ENCODE results near the gene CCDC92B.
A peak's percentile ranks its signal among the peaks of the same experiment; 100 is the strongest.

The CCDC92B gene

DNA sequence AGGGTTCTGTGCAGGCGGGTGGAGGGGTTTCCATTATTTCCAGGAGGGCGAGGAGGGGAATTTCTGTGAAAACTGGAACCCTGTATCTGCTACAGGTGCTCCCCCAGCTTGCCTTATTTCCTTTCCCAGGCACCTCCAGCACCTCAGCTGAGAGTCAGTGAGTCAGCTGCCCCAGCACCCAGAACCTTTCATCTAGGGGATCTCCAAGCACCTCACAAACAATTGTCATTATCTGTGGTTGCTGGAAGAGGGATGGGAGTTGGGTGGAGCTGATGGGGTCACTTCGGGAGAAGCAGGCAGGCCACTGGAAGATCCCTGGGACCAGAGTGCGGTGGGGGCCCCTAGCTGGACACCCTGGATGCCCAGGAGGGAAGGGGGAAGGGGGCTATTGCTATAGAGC is 27.8 kb downstream of the CCDC92B start:
- DNase-seq (ENCODE audit: low spot score): no peak

DNA sequence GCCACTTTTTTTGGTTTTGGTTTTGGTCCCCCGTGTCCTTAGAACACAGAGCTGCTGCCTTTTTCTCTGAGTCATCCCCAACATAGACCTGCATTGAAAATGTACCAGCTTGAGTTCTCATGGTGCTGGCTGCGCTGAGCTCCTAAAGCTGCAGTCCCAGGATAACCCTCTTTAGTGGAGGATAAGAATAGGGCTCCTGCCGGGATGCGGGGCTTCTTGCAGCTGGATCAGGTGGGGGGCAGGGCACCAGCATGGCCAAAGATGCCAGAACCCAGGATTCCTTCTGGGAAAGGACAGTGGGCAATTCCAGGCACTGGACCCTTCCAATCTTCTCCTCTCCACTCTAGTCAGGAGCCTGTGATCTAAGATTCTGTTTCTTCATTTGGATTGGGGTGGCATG is 29.6 kb downstream of the CCDC92B start:
- DNase-seq (ENCODE audit: low spot score): no peak

DNA sequence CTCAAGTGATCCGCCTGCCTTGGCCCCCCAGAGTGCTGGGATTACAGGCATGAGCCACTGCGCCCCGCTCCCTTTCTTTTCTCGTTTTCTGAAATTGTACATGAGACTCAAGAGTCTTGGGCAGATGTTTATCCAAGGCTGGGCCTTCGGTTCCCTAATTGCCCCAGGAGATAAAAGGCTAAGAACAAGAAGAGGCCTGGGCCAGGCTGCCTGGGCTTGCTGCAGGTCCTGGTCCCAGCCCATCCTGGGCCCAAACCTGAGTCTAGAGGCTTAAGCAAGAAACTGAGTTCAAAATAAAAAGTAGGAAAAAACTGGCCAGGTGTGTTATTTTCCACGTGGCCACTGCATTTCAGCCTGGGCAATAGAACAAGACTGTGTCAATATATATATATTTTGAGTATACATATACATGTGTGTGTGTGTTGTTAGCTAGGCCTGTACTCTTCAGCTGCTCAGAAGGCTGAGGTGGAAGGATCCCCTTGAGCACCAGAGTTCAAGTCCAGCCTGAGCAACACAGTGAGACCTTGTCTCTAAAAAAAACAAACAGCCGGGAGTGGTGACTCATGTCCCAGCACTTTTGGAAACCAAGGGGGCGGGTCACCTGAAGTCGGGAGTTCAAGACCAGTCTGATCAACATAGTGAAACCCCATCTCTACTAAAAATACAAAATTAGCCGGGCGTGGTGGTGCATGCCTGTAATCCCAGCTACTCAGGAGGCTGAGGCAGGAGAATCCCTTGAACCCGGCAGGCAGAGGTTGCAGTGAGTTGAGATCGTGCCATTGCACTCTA is 31.1 kb downstream of the CCDC92B start:
- no peak for DNase-seq (ENCODE audit: low spot score)

DNA sequence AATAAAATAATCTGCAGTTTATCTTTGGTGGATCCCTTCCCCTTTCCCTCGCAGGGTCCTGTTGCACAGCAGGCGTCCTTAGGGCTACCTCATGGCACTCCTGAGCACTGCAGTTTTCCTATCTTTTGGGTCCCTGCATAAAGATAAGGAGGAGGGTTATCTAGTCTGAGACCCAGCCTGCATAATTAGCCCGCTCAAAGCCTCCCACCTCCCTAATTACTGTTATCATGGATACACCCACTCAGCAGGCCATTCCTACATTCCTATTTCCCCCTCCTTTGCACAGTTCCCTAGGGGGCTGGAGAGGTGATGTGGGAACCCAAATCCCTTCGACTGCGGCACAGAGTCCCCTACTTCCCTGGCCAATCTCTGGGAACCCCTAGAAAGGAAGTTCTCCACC is 32.8 kb downstream of the CCDC92B start:
- DNase-seq (ENCODE audit: low spot score): no peak

DNA sequence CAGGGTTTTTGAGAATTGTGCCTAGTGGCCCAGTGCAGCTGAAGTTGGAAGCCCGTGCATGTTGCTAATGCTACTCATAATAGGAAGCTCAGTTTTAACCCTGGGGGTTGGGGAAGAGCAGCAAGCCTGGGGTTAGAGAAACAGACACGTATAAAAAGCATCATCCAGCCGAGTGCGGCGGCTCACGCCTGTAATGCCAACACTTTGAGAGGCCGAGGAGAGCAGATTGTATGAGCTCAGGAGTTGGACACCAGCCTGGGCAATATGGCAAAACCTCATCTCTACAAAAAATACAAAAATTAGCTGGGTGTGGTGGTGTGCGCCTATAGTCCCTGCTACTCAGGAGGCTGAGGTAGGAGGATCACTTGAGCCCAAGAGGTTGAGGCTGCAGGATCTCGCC is 35.6 kb downstream of the CCDC92B start:
- DNase-seq (ENCODE audit: low spot score): no peak

DNA sequence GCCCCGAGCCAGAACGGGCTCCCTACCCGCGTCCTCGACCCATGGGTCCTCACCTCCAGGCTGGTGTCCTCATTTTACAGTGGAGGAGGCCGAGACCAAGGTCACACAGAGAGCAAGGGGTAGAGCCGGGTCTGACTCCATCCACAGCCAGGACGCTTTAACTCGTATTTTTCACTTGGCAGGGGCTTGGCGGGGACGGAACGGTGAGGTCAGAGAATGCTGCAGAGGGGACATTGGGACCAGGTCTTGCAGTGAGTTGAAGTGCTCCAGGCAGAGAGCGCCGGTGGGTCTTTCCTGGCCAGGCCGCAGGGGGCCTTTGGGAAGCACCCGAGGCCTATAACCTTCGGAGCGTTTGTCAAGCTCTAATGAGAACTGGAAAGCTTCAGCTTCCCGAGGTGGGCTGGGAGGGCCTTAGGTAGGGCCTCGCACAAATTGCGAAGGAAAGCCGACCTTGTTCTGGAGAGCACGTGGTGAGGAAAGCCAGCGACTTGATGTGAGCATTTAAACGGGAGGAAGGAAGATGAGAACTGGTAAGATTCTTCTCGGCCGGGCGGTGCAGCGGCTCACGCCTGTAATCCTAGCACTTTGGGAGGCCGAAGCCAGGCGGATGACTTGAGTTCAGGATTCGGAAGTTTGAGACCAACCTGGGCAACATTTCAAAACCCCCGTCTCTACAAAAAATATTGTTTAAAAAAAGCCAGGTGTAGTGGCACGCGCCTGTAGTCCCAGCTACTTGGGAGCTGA is 37.0 kb downstream of the CCDC92B start:
- DNase-seq (ENCODE audit: low spot score): no peak

DNA sequence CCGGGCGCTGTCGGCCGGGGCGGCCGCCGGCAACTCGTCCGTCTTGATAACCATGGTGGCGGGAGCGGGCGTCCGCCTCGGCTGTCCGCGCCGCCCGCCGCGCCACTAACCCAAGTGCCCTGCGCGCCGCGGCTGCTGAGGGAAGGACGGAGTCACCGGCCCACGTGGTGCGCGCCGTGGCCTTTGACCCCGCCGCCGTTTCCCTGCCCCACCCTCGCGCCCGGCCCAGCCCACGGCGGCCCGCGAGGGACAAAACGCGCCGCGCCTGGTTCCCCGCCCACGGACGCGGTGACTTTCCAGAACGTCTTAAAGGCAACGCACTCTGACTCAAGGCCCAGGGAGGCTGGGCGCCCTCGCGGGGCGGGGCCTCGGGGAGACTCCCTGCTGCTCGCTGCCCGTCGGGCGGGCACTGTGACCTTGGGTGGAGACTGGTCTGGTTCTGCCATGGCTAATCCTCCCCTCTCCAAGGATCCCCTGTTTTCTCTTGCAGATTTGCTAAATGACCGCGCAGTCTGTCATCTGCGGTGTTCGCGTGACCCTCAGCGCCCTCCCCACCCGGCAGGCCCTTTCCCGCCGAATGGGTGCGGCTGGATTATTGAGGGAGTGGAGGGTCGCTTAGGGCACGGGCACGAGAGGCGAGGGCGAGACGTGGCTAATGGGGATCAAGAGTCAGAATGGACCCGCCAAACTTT is 37.7 kb downstream of the CCDC92B start, which contains the start of gene CLUH:
Gene CLUH, minus strand, starts transcription at position 157 of the 692 bp plus-strand sequence. Its CDS starts 103 bp downstream, at position 54.
- peak; percentile 95 for DNase-seq (ENCODE audit: low spot score)

DNA sequence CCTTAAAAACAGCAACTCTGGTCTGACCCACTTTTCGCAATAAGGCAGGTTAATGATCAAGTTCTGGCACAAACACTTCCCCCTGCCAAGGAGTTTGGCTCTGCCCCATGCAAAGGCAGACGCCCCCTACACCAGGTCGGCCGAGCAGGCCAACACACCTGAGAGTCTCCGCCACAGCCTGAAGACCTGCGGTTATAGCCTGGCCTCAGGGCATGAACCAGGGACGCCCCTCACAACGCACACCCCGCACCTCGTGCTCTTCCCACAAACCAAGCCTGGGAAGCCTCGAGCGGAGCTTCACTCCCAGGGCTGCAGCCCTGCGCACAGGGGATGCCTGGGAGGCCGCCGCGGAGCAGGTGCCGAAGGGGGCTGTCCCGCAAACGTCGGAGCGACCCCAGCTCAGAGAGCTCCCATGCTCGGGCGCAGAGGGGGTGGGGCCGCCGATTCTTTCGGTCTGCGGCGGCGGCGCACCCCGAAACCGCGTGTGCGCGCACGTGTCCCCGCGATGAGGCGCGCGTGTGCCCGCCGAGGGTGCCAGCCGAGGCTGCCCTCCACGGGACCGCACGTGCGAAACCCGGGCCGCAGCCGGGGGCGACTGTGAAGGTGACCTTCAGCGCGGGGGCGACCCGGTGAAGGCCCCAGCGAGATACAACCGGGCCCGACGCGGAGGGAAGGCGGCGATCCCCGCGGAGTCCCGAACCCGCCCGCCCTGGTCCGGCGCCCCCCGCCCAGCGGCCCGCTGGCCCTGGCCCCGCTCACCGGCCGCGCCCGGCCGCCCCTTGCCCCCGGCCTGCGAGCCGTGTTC is 38.4 kb downstream of the CCDC92B start:
- no peak for DNase-seq (ENCODE audit: low spot score)

DNA sequence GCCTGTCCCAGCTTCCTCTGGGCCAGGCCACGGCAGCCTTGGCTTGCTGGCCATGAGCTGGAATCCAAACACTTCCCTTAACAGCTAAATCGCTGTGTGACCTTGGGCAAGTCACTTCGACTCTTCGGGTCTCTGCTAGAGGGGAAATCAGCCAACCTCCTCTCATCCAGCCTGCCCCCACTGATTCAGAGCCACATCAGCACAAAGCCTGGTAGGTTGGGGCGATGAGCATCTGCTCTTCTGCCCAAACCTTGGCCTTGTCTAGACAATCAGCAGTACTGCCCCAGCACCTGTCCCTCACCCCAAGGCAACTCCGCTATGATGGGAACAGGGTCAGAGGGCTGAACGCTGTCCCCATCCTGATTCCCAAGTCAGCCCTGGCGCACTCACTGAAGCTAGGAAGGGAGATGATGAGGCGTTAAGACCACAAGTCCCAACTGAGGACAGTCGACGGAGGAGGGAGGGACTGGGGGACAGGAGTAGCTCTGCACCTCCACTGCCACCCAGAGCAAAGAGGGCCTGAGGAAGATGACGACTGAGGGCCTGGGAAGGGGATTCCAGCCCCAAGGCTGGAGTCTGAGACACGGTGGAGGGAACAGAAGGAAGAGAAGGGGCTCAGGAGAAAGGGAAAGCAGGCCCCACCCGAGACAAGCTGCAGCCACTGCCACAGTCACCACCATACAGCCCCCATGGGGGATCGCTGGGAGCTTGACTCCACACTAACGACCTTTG is 39.2 kb downstream of the CCDC92B start:
- DNase-seq (ENCODE audit: low spot score): no peak

DNA sequence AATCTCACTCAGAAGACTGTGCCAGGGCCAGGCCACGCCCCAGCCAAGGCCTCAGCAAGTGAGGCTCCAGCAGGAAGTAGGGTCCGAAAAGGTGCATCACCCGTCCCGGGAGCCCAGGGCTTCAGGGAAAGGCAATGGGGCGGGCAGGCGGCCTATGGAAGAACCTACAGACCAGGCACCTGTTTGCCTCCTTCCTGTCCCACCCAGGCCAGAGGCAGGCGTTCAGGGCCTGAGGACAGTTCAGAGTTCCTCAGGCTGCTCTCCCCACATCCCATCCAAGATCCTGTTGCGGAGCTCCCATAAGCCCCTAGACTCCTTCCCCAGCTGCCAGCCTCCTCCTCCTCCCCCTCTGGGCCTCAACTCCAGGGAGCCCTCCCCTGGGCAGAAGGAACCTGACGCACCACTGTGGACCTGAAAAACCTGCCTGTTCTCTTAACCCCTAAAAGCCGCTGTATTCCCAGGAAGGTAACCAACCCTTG is 40.2 kb downstream of the CCDC92B start:
- DNase-seq (ENCODE audit: low spot score): no peak

DNA sequence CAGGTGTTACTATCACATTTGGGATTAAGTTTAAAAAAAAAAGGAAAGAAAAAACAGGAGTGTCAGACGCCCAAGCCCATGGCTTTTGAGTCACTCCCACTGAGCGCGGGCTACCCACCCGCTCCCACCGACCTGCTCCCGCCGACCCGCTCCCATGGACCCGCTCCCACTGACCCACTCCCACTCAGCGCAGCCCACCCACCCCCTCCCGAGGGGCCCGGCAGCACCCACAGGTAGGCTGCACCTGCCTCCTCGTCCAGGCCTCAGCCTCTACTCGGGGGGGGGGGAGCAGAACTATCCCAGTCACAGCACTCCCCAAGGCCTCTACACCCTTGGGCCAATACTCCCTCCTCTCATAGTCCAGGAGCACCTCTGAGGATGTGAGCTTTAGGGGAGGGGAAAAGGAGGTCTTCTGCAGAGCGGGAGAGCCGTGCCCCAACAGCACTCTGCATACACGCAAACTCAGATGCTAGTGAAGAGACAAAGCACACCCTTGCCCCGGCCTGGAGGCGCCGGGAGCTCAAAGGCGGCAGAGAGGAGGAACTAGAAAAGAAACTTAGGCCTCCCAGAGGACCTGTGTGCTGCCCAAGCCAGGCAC is 40.8 kb downstream of the CCDC92B start:
- DNase-seq (ENCODE audit: low spot score): no peak

DNA sequence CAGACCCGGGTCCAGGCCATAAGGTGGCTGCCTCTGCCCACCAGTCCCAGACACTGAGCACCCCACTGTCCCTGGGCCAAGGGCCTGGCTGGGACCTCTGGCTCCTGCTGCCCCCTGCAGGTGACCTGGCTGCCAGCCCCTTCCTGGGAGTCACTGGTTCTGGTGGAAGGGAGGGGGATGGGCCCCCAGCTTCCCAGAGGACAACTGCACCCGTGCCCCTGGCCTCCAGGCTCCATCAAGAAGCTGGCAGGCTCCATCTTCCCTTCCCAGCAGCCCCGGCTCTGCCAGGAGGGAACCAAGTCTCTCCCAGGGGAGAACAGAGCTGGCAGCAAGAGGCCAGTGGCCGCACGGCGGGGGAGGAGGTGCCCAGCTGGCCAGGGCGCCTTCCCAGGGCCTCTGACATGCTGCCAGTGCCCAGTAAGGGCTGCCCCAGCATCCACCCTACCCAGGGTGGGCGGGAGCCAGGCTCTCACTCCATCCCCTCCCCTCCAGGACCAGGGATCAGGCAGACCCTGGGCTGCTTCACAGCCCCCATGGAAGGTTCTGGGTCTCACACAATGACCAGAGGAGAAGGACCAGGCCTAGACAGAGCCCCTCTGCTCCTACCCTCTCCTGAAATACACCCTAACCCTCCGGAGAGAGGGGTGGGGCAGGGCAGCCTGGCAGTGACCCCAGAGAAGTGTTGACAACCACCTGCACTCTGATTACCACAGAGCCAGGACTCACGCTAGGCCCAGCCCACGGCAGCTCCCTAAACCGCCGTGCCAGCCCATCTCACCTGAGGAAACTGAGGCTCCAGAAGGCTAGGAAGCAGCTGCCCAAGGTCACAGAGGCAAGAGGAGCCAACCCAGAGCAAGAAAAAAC is 41.5 kb downstream of the CCDC92B start:
- peak; percentile 48 for DNase-seq (ENCODE audit: low spot score)

DNA sequence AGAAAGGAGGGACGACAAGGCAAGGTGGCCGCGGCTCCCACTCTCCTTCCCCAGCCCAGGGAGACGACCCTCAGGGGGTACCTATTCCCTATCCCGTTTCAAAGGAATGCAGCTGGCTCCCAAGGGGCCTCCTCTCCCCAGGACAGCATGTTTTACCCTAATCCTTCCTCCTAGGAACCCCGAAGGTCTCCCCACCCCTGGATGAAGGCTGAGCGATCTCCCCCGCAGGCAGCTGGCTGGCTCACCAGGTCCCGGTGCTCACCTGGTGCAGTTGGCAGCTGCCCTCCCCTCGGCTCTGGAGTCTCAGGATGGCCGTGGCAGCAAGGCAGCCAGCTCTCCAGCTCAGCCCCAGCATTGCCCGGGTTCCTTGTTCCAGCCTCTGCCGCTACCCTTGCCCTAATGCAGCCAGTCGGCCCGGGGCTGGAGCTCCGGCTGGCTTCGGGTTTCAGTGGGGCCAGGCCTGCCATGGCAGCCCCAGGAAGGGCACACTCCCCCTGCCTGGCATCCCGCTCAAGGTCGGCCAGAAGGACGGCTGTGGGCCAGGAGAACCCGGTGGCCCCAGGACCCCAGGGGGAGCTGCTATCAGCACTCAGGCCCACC is 42.4 kb downstream of the CCDC92B start:
- DNase-seq (ENCODE audit: low spot score): no peak

DNA sequence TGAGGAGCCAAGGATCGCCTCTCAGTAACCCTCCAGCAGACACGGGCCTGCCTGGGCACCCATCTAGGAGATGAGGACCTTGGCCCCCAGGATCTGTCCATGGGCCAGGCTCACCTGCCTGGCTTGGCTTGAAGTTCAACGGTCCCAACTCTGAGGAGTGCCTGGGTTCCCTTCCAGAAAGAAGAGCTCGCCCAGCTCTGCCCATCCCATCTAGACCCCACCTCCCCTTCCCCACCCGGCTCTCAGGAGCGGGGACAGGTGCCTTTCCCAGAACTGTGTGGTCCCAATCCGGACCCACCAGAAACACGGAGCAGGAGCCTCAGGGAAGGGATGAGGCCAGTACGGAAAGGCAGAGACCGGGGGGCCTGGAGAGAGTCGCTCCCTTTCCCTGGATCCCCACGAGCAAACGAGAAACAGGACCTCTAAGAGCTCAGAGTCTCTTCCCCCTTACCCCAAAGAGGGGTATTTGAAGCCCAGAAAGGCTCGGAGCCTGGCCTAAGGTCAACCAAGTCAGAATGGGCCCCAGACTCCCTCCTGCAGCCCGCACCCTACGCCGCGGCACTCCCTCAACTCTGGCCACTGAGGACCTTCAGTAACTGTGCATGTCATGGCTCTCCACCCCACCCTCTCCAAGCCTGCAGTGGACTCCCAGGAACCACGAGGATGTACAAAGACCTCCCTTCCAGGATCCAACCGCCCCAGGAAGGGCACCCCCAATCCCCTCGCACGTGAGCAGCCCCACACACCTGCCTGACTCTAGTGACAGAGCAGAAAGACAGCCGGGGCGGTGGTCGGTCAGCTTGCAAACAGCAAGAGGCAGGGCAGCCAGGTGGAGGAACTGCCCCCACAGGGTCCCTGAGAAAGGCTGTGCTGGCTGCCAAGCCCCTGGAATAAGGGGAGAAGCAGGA is 43.3 kb downstream of the CCDC92B start:
- DNase-seq (ENCODE audit: low spot score): no peak

DNA sequence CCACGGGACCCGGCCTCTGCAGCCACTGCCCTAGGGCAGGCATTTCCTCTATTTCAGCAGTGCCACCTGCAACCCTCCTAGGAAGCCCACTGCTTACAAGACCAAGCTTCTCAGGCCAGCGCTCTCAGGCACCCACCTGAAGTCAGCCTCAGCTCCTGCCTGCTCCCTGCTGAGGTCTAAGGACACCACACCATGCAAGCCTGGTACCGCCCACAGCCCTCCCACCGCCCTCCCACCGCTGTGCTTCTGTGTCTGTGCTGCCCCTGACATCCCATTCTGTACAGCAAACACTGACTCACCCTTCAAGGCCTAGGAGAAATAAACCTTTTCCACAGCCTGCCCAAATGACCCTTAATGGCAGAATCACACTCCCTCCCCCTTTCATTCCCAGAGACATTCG is 44.2 kb downstream of the CCDC92B start:
- no peak for DNase-seq (ENCODE audit: low spot score)

DNA sequence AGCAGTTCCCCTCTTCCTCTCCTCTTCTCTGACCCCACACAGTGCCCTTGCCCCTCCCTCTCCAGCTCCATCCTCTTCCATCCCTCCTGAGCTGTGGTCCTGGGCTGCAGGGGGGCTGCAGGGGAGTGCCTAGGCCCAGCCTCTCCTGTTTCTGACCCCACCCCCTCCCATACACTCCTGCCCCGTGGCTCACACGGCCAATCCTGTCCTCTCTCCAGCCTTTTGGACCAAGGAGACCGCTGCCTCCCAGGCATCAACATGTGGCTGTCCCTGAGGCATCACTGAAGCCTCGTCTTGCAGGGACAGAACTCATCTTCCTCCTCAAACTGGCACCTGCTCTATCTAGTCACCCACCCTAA is 44.6 kb downstream of the CCDC92B start:
- no peak for DNase-seq (ENCODE audit: low spot score)

DNA sequence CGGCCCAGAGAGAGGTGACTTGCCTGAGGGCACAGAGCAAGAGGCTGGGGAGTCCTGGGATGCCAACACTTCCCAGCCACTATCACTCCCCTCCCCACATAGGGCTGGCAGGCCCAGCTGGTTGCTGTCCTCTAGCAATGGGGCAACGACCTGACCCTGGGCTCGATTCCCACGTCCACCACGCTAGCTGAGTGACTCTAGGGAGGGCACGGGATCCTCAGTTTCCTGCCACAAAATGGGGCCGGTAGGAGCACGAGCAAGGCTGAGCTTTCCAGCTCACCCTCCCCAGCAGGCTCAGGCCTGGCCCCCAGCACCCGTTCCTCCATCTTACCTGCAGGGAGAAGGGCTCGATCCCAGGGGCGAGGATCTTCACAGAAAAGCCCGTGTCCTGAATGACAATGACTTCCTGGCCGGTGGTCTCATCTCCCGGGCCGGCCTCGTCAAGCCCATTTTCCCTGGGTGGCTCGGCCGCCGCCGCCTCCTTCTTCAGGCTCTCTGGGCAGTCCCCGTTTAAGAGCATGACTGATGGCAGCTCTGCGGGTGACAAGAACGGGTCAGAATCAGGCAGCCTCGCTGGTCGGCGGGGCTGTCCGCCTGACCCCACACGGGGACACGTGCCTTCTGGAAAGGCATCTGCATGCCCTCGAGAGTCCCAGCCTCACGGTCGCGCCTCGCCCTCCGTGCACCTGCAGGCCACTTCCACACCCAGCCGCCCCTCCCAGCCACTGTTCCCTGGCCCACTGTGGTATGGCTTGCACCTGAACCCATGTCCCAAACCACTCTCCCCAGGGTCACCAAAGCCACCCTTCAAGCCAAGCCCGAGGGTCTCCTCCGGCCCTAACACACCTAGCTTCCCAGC is 45.2 kb downstream of the CCDC92B start:
- no peak for DNase-seq (ENCODE audit: low spot score)

All from pons (tissue), 1 donor.